ENCODE measurements around the gene HYDIN. TPM values are rescaled to one million over a fixed set of nuclear protein-coding genes. Genes with fewer than 3 reads are reported as not detected.

Gene HYDIN
- total and polyA plus RNA-seq, 2 experiments from 2014 or later: 3.1 to 7.7 TPM

- no peak for TF ChIP-seq ZNF462 (CRISPR knock-in tag; IDR thresholded peaks at IDR 0.05)
- Histone ChIP-seq H3K9me2 (ENCODE audit: insufficient read depth) (peaks cover 11% of the 10 kb centered on the region), H3K27me3 (ENCODE audit: insufficient read depth) (no peaks in the 10 kb centered on the region), H4K20me1 (replicated peaks; ENCODE audit: insufficient read depth) (no peaks in the 10 kb centered on the region), H3K4me2 (no peak overlapping the region), H3K36me3 (ENCODE audit: insufficient read depth) (no peaks in the 10 kb centered on the region), H3K4me3 (no peak overlapping the region), H2AFZ (no peak overlapping the region), H3K27ac (ENCODE audit: low read depth) (no peak overlapping the region), H3F3A (replicated peaks; ENCODE audit: low read depth) (no peaks in the 10 kb centered on the region), H3K4me1 (ENCODE audit: insufficient read depth) (peaks cover 19% of the 10 kb centered on the region), H3K79me2 (replicated peaks; ENCODE audit: insufficient read depth) (no peaks in the 10 kb centered on the region)
- no peaks in the 10 kb centered on the region for H3K36me3 Mint-ChIP-seq (ENCODE audit: low read depth)
- H3K9me3 Mint-ChIP-seq: no peaks in the 10 kb centered on the region
- no peak for DNase-seq (ENCODE audit: low spot score)
- peaks cover 25% of the 10 kb centered on the region for H3K4me1 Mint-ChIP-seq
- no peak for ATAC-seq
- H3K27me3 Mint-ChIP-seq (ENCODE audit: insufficient read depth, low read depth, poor library complexity): no peaks in the 10 kb centered on the region
- peak overlapping the region; percentile 24; the same call in 1 of the 2 replicates for H3K27ac Mint-ChIP-seq
- H3K4me3 Mint-ChIP-seq: no peak overlapping the region
These were observed 17.0 kb upstream of the HYDIN start for GRCh38 chr16:71247478-71247877.

- Histone ChIP-seq H3K4me3 (no peak overlapping the region), H3K27me3 (ENCODE audit: insufficient read depth) (no peaks in the 10 kb centered on the region), H3K4me1 (ENCODE audit: insufficient read depth) (peaks cover 13% of the 10 kb centered on the region), H4K20me1 (replicated peaks; ENCODE audit: insufficient read depth) (no peaks in the 10 kb centered on the region), H3K36me3 (ENCODE audit: insufficient read depth) (no peaks in the 10 kb centered on the region), H2AFZ (no peak overlapping the region), H3K79me2 (replicated peaks; ENCODE audit: insufficient read depth) (no peaks in the 10 kb centered on the region), H3K4me2 (no peak overlapping the region), H3K9me2 (ENCODE audit: insufficient read depth) (peaks cover 11% of the 10 kb centered on the region), H3F3A (replicated peaks; ENCODE audit: low read depth) (no peaks in the 10 kb centered on the region), H3K27ac (ENCODE audit: low read depth) (no peak overlapping the region)
- Mint-ChIP-seq H3K9me3 (no peaks in the 10 kb centered on the region), H3K4me3 (no peak overlapping the region), H3K27ac (no peak overlapping the region), H3K36me3 (ENCODE audit: low read depth) (no peaks in the 10 kb centered on the region), H3K4me1 (peaks cover 23% of the 10 kb centered on the region), H3K27me3 (ENCODE audit: insufficient read depth, low read depth, poor library complexity) (peaks cover 3% of the 10 kb centered on the region)
- ATAC-seq (no peak), DNase-seq (ENCODE audit: low spot score) (no peak)
- TF ChIP-seq JUNB (IDR thresholded peaks at IDR 0.05; ENCODE audit: unreplicated experiment) (no peak), EZH2phosphoT487 (IDR thresholded peaks at IDR 0.05; ENCODE audit: unreplicated experiment) (no peak), STAT1 (IDR thresholded peaks at IDR 0.05; ENCODE audit: unreplicated experiment) (no peak), CREB1 (CRISPR knock-in tag; IDR thresholded peaks at IDR 0.05; ENCODE audit: low read depth) (no peak), ETS1 (IDR thresholded peaks at IDR 0.05) (no peak), POLR2AphosphoS5 (IDR thresholded peaks at IDR 0.05; ENCODE audit: low read depth) (no peak), ZNF331 (CRISPR knock-in tag; IDR thresholded peaks at IDR 0.05; ENCODE audit: low read depth) (no peak), NANOG (IDR thresholded peaks at IDR 0.05; ENCODE audit: borderline replicate concordance) (no peak), ZNF114 (CRISPR knock-in tag; IDR thresholded peaks at IDR 0.05) (no peak)
These were observed 15.8 kb upstream of the HYDIN start for GRCh38 chr16:71246309-71246708.

Measured in GM23338 (cell line).